ENCODE data around the gene DLD. TPM values are rescaled to one million over a fixed set of nuclear protein-coding genes. Genes with fewer than 3 reads are reported as not detected.

Gene DLD
- polyA plus RNA-seq, 1 donor (not counting 4 experiments of a cell fraction or from before 2014, with no cell fraction given) = 153 TPM

DNA sequence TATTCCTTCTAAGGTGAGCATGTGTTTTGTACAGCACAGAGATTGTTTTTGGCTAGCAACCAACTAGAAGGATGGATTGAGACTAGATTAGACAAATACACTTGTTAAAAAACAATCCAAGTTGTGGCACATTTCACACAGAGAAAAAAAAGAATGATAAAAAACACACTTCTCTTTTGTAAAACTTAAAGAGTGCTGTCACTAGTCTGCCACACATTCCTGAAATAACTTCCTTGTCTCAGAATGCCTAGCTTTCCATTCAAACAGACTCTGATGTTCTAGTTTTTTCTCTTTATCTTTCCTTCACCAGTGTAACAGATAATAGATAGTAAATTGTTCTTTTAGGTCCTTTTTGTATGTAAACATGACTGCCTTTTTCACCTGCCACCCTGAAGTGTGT lies 11.4 kb downstream of the DLD start:
- no peak for DNase-seq (ENCODE audit: low read depth, low spot score)
- H3K27ac ChIP-seq (ENCODE audit: control insufficient read depth, insufficient read depth, low read length) = no peak overlapping the region

DNA sequence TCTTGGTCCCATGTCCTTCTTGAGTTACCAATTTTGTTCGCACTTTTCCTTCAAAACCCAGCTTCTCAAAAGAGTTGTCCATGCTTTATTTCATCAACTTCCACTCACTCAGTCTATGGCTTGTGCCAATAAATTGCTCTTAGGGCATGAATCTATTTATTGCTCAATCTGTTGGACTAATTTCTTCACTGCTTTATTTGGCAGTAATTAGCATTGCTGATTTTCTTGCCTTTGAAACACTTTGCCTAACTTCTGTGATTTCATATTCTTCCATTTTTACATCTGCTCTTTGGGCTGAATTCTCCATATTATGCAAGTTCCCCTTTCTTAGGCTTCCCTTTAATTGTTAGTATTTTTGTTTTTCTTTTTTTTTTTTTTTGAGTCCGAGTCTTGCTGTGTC lies 16.8 kb downstream of the DLD start:
- FAIRE-seq (no peak), DNase-seq (ENCODE audit: low read depth, low spot score) (no peak)
- Histone ChIP-seq H3K9ac (ENCODE audit: control insufficient read depth, extremely low read depth, insufficient read depth, low read length) (no peak overlapping the region), H3K9me1 (ENCODE audit: control insufficient read depth, extremely low read depth, insufficient read depth, low read length) (no peaks in the 10 kb centered on the region), H3K27ac (ENCODE audit: control insufficient read depth, insufficient read depth, low read length) (no peak overlapping the region), H3K4me2 (ENCODE audit: control insufficient read depth, extremely low read depth, insufficient read depth, low read depth, low read length) (no peak overlapping the region), H3K27me3 (ENCODE audit: control insufficient read depth, extremely low read depth, insufficient read depth, low read length) (no peaks in the 10 kb centered on the region), H3K4me3 (ENCODE audit: control insufficient read depth in 2 of 3, extremely low read depth in 1 of 3, insufficient read depth in 2 of 3, low read depth in 1 of 3, low read length in 3 of 3) (no peak overlapping the region), H3K36me3 (ENCODE audit: control insufficient read depth in 2 of 2, extremely low read depth in 1 of 2, insufficient read depth in 2 of 2, low read length in 2 of 2) (peaks cover 14 to 22% of the 10 kb centered on the region in 2 experiments), H3K9me3 (ENCODE audit: control insufficient read depth, low read depth, low read length) (no peaks in the 10 kb centered on the region), H3K4me1 (ENCODE audit: control insufficient read depth, extremely low read depth, insufficient read depth, low read length) (no peaks in the 10 kb centered on the region), H2AFZ (ENCODE audit: control insufficient read depth, low read length) (no peak overlapping the region), H4K20me1 (ENCODE audit: control insufficient read depth, extremely low read depth, insufficient read depth, low read length) (no peaks in the 10 kb centered on the region), H3K79me2 (ENCODE audit: control insufficient read depth, insufficient read depth, low read length) (peaks cover 2% of the 10 kb centered on the region)
- dilution Hi-C loops (cut with MboI; ENCODE audit: extremely low pct_ligation_motif_present, low sequenced_read_pairs) = no loop called here
- TF ChIP-seq, protein P1, sequence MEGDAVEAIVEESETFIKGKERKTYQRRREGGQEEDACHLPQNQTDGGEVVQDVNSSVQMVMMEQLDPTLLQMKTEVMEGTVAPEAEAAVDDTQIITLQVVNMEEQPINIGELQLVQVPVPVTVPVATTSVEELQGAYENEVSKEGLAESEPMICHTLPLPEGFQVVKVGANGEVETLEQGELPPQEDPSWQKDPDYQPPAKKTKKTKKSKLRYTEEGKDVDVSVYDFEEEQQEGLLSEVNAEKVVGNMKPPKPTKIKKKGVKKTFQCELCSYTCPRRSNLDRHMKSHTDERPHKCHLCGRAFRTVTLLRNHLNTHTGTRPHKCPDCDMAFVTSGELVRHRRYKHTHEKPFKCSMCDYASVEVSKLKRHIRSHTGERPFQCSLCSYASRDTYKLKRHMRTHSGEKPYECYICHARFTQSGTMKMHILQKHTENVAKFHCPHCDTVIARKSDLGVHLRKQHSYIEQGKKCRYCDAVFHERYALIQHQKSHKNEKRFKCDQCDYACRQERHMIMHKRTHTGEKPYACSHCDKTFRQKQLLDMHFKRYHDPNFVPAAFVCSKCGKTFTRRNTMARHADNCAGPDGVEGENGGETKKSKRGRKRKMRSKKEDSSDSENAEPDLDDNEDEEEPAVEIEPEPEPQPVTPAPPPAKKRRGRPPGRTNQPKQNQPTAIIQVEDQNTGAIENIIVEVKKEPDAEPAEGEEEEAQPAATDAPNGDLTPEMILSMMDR (optimal IDR thresholded peaks at IDR 0.05 in 1 of 3, IDR thresholded peaks at IDR 0.05 in 1 of 3, conservative IDR thresholded peaks at IDR 0.05 in 1 of 3; ENCODE audit: extremely low read depth in 1 of 3, insufficient read depth in 2 of 3, low read length in 3 of 3) = no peak
- TF ChIP-seq EZH2 (IDR thresholded peaks at IDR 0.05; ENCODE audit: low read length) = no peak

More for the DNA sequence above, 11.4 kb downstream of the DLD start:
- Histone ChIP-seq H3K4me1 (ENCODE audit: control insufficient read depth, extremely low read depth, insufficient read depth, low read length) (no peaks in the 10 kb centered on the region), H3K36me3 (ENCODE audit: control insufficient read depth in 2 of 2, extremely low read depth in 1 of 2, insufficient read depth in 2 of 2, low read length in 2 of 2) (peaks cover 15 to 18% of the 10 kb centered on the region in 2 experiments), H3K9me1 (ENCODE audit: control insufficient read depth, extremely low read depth, insufficient read depth, low read length) (no peaks in the 10 kb centered on the region), H3K9me3 (ENCODE audit: control insufficient read depth, low read depth, low read length) (no peaks in the 10 kb centered on the region), H2AFZ (ENCODE audit: control insufficient read depth, low read length) (no peak overlapping the region), H3K4me2 (ENCODE audit: control insufficient read depth, extremely low read depth, insufficient read depth, low read depth, low read length) (no peak overlapping the region), H3K79me2 (ENCODE audit: control insufficient read depth, insufficient read depth, low read length) (peaks cover 32% of the 10 kb centered on the region), H3K9ac (ENCODE audit: control insufficient read depth, extremely low read depth, insufficient read depth, low read length) (no peak overlapping the region), H3K4me3 (ENCODE audit: control insufficient read depth in 2 of 3, extremely low read depth in 1 of 3, insufficient read depth in 2 of 3, low read depth in 1 of 3, low read length in 3 of 3) (no peak overlapping the region), H4K20me1 (ENCODE audit: control insufficient read depth, extremely low read depth, insufficient read depth, low read length) (peaks cover 5% of the 10 kb centered on the region), H3K27me3 (ENCODE audit: control insufficient read depth, extremely low read depth, insufficient read depth, low read length) (no peaks in the 10 kb centered on the region)
- FAIRE-seq = no peak
- no peak for TF ChIP-seq EZH2 (IDR thresholded peaks at IDR 0.05; ENCODE audit: low read length)
- TF ChIP-seq, protein P1 (optimal IDR thresholded peaks at IDR 0.05 in 1 of 3, IDR thresholded peaks at IDR 0.05 in 1 of 3, conservative IDR thresholded peaks at IDR 0.05 in 1 of 3; ENCODE audit: extremely low read depth in 1 of 3, insufficient read depth in 2 of 3, low read length in 3 of 3) = no peak
- dilution Hi-C loops (cut with MboI; ENCODE audit: extremely low pct_ligation_motif_present, low sequenced_read_pairs) = no loop called here
